ENCODE measurements around the gene MBD3.

MBD3 gene

DNA sequence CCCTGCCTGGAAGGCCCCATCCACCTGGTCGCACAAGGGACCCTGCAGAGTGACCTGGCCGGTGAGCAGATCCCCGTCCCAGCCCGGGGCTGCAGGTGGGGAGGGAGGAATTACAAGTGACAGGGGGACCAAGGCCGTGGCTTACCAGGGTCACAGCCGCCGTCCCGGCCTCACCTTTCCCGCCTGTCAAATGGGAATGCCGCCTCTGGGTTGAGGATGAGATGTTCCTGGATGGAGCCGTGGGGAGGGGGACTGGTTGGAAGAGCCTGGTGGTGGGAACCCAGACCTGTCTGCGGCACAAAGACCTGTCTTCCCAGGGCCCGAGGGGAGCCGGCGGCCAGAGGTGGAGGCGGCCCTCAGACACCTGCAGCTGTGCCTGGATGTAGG, 63.2 kb downstream of the MBD3 start:
- DNase-seq (ENCODE audit: low read depth): no peak
- no peak overlapping the region for H3K4me3 ChIP-seq (ENCODE audit: low read depth, low read length)
- TF ChIP-seq, protein P1, sequence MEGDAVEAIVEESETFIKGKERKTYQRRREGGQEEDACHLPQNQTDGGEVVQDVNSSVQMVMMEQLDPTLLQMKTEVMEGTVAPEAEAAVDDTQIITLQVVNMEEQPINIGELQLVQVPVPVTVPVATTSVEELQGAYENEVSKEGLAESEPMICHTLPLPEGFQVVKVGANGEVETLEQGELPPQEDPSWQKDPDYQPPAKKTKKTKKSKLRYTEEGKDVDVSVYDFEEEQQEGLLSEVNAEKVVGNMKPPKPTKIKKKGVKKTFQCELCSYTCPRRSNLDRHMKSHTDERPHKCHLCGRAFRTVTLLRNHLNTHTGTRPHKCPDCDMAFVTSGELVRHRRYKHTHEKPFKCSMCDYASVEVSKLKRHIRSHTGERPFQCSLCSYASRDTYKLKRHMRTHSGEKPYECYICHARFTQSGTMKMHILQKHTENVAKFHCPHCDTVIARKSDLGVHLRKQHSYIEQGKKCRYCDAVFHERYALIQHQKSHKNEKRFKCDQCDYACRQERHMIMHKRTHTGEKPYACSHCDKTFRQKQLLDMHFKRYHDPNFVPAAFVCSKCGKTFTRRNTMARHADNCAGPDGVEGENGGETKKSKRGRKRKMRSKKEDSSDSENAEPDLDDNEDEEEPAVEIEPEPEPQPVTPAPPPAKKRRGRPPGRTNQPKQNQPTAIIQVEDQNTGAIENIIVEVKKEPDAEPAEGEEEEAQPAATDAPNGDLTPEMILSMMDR (IDR thresholded peaks at IDR 0.05; ENCODE audit: control insufficient read depth, extremely low read depth, insufficient read depth): no peak

DNA sequence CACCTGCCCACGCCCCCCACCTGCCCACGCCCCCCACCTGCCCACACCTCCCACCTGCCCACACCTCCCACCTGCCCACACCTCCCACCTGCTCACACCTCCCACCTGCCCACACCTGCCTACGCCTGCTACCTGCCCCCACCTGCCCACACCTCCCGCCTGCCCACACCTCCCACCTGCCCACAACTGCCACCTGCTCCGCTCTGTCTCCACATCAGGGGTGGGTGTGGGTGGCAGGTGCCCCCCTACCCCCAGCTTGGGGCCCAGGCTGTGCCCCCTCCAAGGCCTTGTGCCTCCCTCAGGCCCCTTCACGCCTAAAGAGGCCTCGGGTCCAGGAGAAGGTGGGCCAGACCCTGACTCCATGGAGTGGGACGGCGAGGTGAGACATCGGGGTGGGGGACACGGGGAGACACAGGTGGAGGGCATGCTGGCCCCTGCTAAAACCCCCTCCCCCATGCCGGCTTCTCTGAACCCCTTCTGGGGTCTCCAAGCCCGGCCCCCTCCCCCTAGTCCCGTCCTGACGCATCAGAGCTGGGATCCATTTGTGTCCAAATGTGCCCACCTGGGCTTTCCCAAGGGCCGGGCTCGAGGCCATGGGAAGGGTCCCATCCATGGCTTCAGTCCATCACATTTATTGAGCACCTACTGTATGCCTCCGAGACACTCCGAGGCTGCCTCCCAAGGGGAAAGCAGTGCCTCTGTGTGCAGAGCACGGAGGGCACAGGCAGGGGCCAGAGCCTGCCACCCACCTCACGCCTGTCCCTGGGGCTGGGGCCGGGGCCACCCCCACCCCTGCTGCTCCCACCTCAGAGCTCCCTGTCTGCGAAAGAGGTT, 63.9 kb downstream of the MBD3 start:
- TF ChIP-seq, protein P1 (IDR thresholded peaks at IDR 0.05; ENCODE audit: control insufficient read depth, extremely low read depth, insufficient read depth): no peak

DNA sequence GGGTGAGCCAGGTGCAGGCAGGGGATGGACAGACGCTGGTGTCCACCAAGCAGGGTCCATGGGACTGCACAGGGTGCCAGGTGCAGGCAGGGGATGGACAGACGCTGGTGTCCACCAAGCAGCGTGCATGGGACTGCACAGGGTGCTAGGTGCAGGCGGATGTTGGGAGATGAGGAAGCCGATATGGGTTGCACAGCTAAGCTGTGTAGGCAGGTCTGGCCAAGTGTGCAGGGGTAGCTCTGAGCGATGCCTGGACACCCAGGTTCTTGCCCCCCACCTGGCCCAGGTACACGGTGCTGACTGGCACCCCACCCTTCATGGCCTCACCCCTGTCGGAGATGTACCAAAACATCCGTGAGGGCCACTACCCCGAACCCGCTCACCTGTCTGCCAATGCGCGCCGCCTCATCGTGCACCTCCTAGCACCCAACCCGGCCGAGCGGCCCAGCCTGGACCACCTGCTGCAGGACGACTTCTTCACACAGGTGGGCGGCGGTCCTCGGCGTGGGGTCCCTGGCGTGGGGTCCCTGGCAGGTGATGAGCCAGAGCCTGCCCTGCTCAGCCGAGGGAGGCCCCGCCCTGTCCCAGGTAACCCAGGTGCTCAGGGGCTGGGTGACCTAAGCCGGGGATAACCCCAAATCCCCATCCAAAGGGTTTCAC, 64.9 kb downstream of the MBD3 start:
- DNase-seq (ENCODE audit: low read depth): no peak

More for the DNA sequence above, 63.9 kb downstream of the MBD3 start:
- DNase-seq (ENCODE audit: low read depth): no peak
- H3K4me3 ChIP-seq (ENCODE audit: low read depth, low read length): no peak overlapping the region

DNA sequence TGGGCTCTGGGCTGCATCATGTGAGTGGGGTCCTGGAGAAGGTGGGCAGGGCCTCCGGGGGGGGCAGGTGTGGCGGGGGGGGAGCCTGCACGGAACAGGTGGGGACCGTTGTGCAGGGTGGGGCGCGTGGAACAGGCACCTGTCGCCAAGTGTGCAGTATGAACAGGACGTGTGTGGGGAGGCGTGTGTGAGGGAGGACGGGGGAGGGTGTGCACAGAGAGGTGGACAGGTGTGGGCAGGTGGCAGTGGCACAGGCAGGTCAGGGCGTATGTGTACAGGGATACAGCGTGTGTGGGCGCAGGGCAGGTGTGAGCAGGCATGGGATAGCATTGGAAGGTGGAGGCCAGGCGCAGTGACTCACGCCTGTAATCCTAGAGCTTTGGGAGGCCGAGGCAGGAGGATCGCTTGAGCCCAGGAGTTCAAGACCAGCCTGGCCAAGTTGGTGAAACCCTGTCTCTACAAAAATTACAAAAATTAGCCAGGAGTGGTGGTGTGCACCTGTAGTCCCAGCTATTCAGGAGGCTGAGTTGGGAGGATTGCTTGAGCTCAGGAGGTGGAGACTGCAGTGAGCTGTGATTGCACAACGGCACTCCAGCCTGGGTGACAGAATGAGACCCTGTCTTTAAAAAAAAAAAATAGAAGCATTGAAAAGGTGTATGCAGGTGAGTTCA, 65.6 kb downstream of the MBD3 start:
- TF ChIP-seq, protein P1 (IDR thresholded peaks at IDR 0.05; ENCODE audit: control insufficient read depth, extremely low read depth, insufficient read depth): no peak
- DNase-seq (ENCODE audit: low read depth): no peak
- H3K4me3 ChIP-seq (ENCODE audit: low read depth, low read length): no peak overlapping the region

More for the DNA sequence above, 64.9 kb downstream of the MBD3 start:
- no peak overlapping the region for H3K4me3 ChIP-seq (ENCODE audit: low read depth, low read length)
- TF ChIP-seq, protein P1 (IDR thresholded peaks at IDR 0.05; ENCODE audit: control insufficient read depth, extremely low read depth, insufficient read depth): no peak

DNA sequence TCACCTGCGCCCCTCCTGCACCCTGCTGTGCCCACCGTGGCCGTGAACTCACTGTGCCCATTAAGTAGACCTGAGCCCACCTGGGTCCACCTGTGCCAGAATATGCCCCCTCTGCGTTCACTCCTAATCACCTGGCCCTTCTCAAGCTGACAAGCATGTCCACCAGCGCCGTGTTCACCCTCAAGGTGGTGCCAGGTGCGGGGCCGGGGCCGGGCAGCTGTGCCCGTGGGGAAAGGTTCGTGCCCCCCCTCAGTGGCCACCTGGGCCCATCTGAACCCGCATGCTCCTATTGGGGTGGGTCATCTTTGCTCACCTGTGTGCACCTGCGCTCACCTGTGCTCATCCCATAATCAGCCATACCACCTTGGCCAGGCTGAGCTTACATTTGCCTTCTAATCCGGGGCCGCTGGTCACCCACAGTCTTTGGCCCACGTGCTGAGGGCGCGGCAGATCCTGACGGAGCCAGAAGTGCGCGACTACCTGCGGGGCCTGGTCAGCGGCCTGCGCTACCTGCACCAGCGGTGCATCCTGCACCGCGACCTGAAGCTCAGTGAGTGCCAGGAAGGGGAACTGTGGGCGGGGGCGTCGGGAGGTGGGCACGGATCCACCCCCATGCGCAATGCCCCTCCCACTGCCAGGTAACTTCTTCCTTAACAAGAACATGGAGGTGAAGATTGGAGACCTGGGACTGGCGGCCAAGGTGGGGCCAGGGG, 66.4 kb downstream of the MBD3 start:
- no peak for DNase-seq (ENCODE audit: low read depth)
- TF ChIP-seq, protein P1 (IDR thresholded peaks at IDR 0.05; ENCODE audit: control insufficient read depth, extremely low read depth, insufficient read depth): no peak
- H3K4me3 ChIP-seq (ENCODE audit: low read depth, low read length): no peak overlapping the region

DNA sequence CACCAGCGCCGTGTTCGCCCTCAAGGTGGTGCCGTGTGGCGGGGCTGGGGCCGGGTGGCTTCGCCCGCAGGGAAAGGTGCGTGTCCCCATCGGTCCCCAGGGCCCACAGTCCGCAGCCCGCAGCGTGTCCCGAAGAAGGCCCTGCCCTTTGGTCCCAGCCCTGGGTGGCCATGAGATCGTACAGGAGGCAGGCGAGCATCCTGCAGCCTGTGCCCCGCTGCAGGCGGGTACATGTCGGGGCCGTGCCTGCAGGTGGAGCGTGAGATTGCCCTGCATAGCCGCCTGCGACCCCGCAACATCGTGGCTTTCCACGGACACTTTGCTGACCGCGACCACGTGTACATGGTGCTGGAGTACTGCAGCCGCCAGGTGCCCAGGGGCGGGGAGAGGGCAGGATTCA, 67.3 kb downstream of the MBD3 start:
- no peak for DNase-seq (ENCODE audit: low read depth)
- H3K4me3 ChIP-seq (ENCODE audit: low read depth, low read length): no peak overlapping the region
- TF ChIP-seq, protein P1 (IDR thresholded peaks at IDR 0.05; ENCODE audit: control insufficient read depth, extremely low read depth, insufficient read depth): no peak
